Right lobe of liver (tissue), 4 donors: ENCODE measurements around the gene WWC2.

Experiments used
- POLR2A ChIP-seq: fragments of 450-650 bp; IDR thresholded peaks from one replicate; pipeline ENCODE4 v1.6.1; 2017; ENCODE audit warnings: antibody characterized with exemption, mild to moderate bottlenecking
- TF ChIP-seq, protein P1 (sequence below), 4 donors: fragments of 200-600 bp in 3 of 4; fragments of 450-650 bp in 1 of 4; IDR thresholded peaks; one replicate each; pipeline versions ENCODE4 v1.5.1 to v1.8.0; 2016 to 2022; ENCODE audit warnings: antibody characterized with exemption in 4 of 4, mild to moderate bottlenecking in 2 of 4
- donor health status: DM: no; HTN: no; CAD: no.
- donor health status: DM: no; HTN: no; CAD: no.
- donor health status: DM: no; HTN: yes; CAD: no.

DNA sequence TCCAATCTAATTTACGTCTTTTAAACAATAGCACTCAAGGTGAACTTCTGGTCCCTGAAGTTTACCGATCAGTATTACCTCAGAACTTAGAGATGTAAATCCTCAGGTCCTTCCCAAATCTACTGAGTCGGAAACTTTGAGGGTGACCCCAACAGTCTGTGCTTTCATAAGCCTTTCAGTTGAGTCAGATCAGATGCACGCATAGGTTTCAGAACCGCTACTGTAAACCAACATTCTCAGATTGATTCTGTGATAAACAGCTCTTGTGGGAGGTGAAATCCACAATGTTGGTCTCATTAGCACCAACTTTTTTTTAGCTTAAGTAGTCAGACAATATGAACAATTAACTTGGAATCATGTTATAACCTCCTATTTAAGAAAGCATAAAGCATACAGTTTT is 86.0 kb downstream of the WWC2 start:
- TF ChIP-seq, protein P1, sequence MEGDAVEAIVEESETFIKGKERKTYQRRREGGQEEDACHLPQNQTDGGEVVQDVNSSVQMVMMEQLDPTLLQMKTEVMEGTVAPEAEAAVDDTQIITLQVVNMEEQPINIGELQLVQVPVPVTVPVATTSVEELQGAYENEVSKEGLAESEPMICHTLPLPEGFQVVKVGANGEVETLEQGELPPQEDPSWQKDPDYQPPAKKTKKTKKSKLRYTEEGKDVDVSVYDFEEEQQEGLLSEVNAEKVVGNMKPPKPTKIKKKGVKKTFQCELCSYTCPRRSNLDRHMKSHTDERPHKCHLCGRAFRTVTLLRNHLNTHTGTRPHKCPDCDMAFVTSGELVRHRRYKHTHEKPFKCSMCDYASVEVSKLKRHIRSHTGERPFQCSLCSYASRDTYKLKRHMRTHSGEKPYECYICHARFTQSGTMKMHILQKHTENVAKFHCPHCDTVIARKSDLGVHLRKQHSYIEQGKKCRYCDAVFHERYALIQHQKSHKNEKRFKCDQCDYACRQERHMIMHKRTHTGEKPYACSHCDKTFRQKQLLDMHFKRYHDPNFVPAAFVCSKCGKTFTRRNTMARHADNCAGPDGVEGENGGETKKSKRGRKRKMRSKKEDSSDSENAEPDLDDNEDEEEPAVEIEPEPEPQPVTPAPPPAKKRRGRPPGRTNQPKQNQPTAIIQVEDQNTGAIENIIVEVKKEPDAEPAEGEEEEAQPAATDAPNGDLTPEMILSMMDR (IDR thresholded peaks at IDR 0.05): no peak
- TF ChIP-seq POLR2A: no peak
